Stimulated activated CD4-positive, alpha-beta T cell treated with anti-CD3 and anti-CD28 coated beads, TNF-alpha, amount 100 ng/mL, for 1 hour (primary cell): ENCODE measurements around the gene AFMID.
"Not testable (repeated sequence)": the region's sequence is repeated elsewhere in the genome, so short reads cannot be mapped to it uniquely, and the experiment has no call there.

Experiments used
- DNase-seq, 3 donors: peaks; one replicate each; pipeline ENCODE4 v3.0.0-alpha.2; 2020; ENCODE audit warnings: low read depth in 3 of 3, low spot score in 1 of 3

AFMID gene

DNA sequence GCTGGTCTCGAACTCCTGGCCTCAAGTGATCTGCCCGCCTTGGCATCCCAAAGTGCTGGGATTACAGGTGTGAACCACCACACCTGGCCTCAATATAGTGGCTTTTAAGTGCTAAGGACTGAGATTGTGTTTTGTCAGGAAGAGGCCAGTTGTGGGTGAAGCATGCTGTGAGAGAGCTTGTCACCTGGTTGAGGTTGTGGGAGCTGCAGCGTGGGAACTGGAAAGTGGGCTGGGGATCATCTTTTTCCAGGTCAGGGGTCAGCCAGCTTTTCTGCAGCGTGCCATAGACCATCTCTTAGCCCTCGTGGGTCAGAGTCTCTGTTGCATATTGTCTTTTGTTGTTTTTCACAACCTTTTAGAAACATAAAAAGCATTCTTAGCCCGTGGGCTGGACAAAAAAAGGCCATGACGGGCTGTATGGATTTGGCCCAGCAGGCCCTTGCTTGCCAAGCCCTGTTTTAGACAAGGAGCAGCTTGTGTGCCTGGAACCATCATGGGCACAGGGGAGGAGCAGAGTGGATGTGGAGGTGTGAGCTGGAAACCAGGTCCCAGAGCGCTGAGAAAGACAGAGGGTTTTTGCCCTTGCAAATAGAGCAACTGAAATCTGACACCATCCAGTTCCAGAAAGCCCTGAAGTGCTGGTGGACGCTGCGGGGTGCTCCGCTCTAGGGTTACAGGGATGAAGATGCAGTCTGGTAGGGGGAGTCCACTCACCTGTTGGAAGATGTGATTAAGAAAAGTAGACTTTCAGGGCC, 32.4 kb downstream of the AFMID start:
- DNase-seq: no peak

DNA sequence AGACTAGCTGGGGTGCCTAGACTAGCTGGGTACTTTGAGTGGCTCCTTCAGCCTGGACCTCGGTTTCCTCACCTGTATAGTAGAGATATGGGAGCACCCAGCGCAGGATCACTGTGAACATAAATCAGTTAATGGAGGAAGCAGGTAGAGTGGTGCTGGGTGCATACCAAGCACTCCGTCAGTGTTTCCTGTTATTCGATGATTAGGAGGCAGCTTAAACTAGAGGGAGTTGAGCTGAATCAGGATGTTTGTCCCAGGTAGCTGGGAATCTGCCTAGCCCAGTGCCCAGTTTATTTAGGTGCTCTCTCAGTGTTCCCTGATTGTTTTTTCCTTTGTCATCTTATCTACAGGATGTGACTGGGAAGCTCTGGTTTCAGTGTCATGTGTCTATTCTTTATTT, 35.9 kb downstream of the AFMID start:
- DNase-seq: no peak

DNA sequence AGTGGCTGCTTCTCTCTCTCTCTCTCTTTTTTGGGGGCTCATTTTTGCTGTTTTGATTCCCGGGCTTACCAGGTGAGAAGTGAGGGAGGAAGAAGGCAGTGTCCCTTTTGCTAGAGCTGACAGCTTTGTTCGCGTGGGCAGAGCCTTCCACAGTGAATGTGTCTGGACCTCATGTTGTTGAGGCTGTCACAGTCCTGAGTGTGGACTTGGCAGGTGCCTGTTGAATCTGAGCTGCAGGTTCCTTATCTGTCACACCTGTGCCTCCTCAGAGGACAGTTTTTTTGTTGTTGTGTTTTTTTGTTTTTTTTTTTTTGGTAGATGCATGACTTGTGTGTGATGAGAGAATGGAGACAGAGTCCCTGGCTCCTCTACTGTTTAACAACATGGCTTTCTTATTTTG, 36.6 kb downstream of the AFMID start:
- no peak for DNase-seq

DNA sequence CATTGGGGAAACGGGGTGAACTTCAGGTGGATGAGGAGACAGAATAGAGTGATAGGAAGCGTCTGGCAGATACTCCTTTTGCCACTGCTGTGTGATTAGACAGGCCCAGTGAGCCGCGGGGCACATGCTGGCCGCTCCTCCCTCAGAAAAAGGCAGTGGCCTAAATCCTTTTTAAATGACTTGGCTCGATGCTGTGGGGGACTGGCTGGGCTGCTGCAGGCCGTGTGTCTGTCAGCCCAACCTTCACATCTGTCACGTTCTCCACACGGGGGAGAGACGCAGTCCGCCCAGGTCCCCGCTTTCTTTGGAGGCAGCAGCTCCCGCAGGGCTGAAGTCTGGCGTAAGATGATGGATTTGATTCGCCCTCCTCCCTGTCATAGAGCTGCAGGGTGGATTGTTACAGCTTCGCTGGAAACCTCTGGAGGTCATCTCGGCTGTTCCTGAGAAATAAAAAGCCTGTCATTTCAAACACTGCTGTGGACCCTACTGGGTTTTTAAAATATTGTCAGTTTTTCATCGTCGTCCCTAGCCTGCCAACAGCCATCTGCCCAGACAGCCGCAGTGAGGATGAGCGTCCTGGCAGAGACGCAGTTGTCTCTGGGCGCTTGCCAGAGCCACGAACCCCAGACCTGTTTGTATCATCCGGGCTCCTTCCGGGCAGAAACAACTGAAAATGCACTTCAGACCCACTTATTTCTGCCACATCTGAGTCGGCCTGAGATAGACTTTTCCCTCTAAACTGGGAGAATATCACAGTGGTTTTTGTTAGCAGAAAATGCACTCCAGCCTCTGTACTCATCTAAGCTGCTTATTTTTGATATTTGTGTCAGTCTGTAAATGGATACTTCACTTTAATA, 37.3 kb downstream of the AFMID start:
- no peak for DNase-seq

DNA sequence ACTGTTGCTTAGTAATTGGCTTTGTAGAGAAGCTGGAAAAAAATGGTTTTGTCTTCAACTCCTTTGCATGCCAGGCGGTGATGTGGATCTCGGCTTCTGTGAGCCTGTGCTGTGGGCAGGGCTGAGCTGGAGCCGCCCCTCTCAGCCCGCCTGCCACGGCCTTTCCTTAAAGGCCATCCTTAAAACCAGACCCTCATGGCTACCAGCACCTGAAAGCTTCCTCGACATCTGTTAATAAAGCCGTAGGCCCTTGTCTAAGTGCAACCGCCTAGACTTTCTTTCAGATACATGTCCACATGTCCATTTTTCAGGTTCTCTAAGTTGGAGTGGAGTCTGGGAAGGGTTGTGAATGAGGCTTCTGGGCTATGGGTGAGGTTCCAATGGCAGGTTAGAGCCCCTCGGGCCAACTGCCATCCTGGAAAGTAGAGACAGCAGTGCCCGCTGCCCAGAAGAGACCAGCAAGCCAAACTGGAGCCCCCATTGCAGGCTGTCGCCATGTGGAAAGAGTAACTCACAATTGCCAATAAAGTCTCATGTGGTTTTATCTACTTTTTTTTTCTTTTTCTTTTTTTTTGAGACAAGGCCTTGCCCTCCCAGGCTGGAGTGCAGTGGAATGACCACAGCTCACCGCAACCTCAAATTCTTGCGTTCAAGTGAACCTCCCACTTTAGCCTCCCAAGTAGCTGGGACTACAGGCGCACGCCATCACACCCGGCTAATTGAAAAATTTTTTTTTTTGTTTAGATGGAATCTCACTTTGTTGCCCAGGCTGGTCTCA, 38.1 kb downstream of the AFMID start:
- DNase-seq: no peak

DNA sequence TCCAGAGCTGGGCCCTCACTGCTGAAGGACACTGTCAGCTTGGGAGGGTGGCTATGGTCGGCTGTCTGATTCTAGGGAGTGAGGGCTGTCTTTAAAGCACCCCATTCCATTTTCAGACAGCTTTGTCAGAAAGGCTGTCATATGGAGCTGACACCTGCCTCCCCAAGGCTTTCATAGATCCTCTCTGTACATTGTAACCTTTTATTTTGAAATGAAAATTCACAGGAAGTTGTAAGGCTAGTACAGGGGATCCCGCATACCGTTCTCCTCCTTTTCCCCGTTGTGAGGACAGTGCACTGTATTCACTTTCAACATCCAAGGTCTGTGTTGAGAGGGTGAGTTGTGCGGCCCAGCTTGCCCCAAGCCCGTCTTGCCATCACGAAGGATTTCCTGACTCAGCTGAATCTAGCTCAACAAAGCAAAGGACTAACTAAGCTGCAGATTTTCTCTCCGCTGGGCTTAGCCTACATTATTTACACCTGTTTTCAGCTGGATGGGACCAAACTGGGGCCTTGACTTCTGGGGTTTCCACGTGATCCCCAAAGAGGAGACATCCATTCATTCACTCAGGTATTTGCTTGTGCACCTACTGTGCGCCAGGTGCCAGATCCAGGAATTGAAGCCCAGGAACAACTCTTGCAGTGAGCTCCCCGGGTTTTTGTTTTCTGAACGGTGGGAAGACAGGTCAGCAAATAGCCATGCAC, 39.0 kb downstream of the AFMID start:
- no peak for DNase-seq

DNA sequence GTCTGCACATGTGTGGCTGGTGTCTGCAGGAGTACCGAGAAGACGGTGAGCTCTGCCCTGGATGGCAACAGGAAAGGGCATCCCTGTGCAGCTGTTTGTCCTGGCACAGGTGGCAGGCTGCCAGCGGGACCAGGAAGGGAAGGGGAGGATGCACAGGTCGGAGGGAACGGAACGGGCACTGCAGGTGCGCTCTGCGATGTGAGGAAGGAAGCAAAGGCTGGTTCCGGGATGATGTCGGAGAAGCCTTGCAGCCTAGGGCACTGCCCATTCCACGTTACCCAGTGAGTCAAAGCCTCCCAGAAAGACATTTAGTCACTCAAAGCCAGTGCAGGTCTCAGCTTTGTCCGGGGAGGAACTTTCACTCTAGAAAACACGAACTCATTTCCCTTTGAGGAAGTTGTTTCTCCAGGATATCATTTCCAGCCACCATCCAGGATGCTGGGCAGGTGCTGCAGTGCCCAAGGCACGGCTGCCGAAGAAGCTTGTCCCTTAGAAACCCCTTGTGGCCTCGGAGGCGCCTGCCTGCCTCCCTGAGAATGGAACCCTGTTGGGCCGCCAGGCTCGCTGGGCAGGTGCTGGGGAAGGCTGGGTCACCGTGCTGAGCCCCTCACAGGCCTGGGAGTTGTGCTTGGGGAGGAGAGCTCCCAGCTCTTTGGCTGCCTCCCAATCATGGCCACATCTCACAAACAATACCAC, 39.7 kb downstream of the AFMID start:
- DNase-seq: no peak

DNA sequence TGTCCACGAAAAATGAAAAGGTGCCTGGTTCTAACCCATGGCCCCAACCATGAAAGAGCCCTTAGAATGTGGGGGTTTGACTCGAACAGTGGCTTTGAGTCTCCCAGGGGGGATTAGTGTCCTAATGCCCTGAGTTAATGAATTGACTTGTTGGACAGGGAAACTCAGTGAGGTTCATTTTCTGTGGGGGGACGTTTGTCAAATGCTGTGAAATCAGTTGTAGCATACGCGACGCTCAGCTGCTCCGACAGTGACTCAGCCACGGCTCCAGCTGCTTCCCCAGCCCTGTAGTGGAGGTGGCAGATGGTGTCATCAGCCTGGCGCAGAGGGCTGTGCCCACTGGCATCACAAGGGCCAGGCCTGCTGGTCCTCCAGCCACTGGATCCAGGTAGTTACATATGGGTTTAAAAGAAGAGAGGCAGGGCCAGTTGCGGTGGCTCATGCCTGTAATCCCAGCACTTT, 40.3 kb downstream of the AFMID start:
- no peak for DNase-seq

DNA sequence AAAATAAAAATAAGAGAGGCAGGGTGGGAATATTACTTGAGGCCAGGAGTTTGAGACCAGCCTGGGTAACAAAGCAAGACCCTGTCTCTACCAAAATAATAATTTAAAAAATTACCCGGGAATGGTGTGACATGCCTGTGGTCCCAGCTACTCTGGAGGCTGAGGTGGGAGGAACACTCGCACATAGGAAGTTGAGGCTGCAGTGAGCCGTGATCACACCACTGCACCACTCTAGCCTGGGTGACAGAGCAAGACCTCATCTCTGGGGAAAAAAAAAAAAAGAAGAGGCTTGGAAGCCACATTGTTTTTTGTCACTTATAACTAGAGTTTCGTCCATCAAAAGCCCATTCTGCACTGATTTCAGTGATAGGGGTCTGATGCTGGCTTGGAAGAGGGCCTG, 41.0 kb downstream of the AFMID start:
- no peak for DNase-seq

DNA sequence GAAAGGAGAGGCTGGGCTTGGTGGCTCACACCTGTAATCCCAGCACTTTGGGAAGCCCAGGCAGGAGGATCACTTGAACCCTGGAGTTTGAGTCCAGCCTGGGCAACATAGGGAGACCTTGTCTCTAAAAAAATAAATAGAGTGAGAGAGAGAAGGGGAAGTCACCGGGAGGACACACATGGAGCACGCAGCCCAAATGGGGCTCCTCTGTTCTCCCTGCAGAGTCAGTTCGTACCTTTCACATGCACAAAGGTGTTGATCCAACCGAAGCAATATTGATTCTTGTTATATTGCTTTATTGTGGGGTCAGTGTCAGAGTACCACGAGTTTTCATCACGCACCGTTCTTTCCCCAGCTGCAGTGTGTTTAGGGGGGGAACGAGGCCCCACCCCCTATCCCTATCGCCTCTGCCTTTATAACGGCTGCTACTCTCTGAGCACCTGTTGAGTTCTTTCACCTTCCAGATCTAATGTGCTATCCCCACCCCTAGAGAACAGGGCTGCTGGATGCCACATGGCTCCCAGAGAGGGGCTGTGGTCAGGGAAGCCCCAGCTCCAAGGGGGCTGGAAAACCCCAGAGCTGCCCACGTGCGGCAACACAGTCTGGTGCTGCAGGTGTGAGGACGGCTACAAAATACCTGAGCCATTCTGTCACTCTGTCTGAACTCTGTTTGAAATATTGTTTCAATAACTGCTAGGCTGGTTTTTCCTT, 43.2 kb downstream of the AFMID start:
- no peak for DNase-seq

DNA sequence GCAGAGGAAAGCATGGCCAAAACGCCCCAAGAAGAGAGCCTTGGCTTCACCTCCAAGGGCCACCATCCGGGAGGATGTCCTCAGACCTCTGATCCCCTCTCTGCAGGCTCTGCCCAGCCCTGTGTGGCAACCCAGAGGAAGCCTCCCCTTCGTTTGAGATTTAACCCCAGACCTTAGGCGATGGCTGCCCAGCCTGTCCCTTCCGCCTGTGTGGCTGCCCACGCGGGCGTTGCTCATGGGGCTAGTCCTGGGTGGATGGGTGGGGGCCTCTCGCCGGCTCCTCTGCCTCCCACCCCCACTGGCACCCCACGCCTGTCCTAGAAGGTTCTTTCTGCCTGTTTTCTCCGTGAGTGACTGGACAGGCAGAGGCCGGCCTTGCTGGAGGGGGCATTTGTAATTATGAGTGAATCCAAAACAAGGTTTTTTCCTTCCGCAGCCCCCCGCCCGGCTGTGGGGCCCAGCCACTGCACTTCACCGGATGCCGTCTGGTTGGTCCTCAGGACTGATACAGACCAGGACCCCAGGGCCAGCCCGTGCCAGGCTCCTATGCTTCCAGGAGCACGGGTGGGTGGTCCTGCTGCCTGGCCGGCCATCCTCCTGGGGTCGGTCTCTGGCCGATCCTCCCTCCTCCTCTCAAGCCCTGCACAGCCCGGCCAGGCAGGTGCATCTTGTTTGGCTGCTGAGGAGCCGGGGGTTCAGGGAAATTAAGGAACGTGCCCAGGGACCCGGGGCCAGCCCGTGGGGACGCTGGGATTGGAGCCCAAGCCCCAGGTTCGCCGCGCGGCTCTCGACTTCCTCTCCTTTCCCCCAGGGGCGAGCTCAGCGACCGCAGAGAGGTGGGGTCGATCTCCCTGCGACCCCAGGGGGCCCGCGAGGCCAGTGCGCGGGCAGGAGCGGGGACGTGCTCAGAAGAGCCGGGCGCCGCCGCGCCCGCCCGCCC, 44.1 kb downstream of the AFMID start, which contains the start of gene TMEM235:
TMEM235 (plus strand) TSS at position 636 of the 940 bp plus-strand sequence. CDS start 393 bp downstream, outside the sequence.
- DNase-seq: no peak

DNA sequence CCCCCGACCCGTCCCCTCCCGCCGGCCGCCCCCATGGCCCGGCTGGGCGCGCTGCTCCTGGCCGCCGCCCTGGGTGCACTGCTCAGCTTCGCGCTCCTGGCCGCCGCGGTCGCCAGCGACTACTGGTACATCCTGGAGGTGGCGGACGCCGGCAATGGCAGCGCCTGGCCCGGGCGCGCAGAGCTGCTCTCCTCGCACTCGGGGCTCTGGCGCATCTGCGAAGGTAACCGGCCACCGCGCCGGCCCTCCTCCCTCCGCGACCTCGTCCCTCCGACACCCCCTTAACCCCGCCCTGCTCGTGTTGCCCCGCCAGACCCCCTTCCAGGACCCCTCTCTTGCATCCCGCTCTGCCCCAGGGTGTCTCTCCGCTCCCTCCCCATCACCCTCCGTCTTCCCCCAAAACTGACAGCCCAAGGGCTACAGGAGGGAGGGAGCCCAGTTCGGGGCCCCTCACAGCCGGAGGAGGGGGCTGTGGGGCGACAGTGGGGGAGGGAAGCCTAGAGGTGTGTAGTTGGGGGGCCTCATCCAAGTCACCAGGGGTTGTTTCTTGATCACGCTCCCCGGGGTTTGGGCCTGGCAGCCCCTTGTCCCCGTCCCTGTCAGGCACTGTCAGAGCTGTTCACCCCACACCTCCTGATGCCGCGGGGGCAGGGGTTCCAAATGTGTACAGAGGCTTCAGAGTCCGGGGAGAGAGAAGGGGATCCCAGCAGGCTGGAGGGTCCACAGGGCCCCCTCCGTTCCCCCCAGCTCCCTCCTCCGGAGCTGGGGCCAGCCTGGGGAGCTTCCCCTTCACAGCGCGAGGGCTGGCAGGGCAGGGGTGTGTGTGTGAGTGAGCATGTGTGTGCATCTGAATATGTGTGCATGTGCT, 45.1 kb downstream of the AFMID start:
- DNase-seq: peak in 1 of 3 donors; percentile 19

DNA sequence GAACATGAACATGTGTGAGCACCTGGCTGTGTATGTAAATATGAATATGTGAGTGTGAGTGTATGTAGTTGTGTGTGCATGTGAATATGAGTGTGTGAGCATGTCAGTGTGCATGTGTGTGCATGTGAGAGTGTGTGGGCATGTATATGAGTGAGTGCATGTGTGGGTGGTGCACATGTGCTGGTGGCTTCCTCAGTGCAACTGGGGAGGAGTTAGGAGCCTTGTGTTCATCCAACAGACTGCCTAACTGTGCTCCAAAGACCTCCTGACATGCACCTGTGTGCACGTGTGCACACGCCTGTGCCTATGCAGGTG, 45.7 kb downstream of the AFMID start:
- DNase-seq: no peak

DNA sequence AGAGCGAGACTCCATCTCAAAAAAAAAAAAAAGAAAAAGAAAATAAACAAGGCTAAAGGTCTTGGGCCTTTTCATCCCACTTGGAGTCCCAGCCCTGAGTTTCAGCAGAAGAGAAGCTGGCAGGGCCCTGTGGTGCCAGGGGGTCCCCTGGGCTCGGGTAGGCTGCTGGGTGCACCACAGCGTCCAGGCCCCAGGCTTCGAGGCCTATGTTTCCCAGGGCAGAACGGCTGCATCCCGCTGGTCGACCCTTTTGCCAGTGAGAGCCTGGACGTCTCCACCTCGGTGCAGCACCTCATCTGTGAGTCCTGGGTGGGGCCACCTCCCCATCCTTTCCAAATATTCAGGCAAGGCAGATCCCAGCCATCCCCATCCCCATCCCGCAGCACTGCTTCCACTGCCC, 46.5 kb downstream of the AFMID start:
- DNase-seq: no peak

DNA sequence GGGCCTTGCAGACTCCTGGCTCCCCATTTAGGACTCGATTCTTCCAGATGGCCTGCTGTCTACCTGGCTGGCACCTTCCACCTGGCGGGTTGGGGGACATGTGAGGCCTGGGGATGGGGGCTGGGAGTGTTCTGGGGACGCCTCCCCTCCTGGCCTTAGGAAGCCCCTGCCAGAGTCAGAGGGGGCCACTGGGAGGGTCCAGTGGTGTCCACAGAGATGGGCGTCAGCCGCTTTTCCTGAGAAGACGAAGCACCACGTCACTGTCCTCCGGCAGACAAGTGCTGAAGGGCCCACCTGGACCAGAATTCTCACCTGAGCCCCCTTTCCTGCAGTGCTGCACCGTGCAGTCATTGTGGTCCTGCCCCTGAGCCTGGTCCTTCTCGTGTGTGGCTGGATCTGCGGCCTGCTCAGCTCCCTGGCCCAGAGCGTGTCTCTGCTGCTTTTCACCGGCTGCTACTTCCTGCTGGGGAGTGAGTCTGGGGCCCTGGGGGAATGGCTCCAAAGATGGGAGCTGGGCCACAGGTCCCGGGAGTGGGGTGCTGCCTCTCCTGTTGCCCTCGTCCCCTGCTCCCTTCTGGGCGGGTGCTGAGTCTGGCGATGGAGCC, 47.2 kb downstream of the AFMID start:
- DNase-seq: no peak

DNA sequence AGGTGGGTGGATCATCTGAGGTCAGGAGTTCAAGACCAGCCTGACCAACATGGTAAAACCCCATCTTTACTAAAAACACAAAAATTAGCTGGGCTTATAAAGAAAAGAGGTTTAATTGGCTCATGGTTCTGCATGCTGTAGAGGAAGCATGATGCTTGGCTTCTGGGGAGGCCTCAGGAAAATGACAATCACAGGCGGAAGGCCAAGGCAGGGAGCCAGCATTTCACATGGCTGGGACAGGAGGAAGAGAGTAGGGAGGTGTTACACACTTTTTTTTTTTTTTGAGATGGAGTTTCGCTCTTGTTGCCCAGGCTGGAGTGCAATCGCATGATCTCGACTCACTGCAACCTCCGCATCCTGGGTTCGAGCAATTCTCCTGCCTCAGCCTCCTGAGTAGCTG, 47.9 kb downstream of the AFMID start:
- not testable (repeated sequence) for DNase-seq

DNA sequence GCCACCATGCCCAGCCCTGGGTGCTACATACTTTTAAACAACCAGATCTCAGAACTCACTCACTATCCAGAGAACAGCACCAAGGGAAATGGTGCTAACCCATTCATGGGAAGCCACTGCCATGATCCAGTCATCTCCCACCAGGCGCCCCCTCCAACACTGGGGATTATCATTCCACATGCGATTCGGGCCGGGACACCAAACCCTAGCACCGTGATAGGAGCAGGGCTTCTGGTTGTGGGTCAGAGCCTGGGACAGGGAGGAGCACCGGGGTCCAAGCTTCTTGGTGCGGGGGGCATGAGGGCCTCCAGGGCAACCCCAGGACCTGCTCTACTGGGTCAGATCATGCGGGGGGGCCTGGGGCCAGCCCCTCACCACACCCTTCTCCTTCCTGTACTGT, 48.7 kb downstream of the AFMID start:
- no peak for DNase-seq
